ENCODE results near the gene RAD51B. TPM values are rescaled to one million over a fixed set of nuclear protein-coding genes. Genes with fewer than 3 reads are reported as not detected.

RAD51B gene
- total RNA-seq, 2 donors from 2014 or later, result 9.3 to 12.1 TPM

DNA sequence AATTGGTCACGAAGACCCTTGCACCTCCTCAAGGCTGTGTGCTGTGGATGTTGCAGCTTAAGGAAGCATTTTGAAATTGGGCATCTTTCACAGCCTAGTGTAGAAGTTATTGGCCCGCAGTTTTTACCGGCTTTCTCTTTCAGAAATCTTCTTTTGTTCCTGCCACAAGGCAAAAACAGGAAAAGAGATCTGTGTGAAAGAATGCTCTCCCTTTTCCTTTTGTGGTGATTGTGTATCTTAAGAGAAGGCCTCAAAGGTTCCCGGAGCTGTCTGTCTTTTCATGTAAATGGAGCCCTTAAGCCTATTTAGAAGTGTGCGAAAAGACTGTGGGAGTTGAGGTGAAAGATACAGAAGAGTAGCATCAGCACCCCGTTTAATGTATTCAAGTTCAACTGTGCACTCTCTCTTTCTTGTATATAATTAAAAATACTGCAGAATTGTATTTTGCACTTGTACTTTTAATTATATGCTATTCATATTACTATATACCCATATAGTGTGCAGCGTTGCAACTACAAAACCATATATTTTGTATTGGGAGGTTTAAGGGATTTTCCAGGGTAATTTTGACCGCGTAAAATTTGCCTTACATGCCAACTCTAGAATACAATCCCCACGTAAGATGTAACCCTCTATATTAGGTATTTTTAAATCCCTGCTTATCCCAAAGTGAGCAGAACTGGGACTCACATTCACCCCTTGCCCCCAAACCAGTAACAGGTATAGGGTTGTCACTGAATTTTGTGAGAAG, 441.7 kb downstream of the RAD51B start:
- Histone ChIP-seq H3K9me3 (no peaks in the 10 kb centered on the region), H3K36me3 (no peaks in the 10 kb centered on the region), H3K4me3 (no peak overlapping the region), H3K4me1 (ENCODE audit: control insufficient read depth in 1 of 2, low read depth in 2 of 2) (peaks cover 0 to under 1% of the 10 kb centered on the region in 2 donors), H3K27ac (no peak overlapping the region), H3K27me3 (replicated peaks; ENCODE audit: insufficient read depth) (no peaks in the 10 kb centered on the region)
- no peak for ATAC-seq (ENCODE audit: insufficient number of reproducible peaks, low FRiP score, low read depth)
- TF ChIP-seq, protein P1, sequence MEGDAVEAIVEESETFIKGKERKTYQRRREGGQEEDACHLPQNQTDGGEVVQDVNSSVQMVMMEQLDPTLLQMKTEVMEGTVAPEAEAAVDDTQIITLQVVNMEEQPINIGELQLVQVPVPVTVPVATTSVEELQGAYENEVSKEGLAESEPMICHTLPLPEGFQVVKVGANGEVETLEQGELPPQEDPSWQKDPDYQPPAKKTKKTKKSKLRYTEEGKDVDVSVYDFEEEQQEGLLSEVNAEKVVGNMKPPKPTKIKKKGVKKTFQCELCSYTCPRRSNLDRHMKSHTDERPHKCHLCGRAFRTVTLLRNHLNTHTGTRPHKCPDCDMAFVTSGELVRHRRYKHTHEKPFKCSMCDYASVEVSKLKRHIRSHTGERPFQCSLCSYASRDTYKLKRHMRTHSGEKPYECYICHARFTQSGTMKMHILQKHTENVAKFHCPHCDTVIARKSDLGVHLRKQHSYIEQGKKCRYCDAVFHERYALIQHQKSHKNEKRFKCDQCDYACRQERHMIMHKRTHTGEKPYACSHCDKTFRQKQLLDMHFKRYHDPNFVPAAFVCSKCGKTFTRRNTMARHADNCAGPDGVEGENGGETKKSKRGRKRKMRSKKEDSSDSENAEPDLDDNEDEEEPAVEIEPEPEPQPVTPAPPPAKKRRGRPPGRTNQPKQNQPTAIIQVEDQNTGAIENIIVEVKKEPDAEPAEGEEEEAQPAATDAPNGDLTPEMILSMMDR (IDR thresholded peaks at IDR 0.05), result no peak
- no peak for DNase-seq (ENCODE audit: low spot score)

DNA sequence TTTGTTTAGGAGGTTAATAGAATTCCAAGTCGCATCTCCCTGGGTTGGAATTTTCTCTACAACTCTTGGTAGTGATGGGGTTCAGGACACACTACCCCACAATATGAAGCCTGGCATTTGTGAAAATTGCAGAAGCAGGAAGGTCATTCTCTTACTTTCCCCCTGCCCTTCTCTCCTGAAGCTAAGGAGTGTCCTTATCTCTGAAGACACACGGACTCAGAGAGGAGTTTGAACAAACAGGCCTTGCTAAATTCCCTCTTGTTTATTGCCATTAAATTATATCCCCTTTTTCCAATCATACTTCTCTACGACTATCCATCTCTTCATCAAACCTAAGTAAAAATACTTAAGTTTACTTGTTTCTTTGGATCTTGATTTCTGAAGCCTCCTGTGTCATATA, 443.0 kb downstream of the RAD51B start:
- Histone ChIP-seq H3K27ac (no peak overlapping the region), H3K9me3 (no peaks in the 10 kb centered on the region), H3K36me3 (no peaks in the 10 kb centered on the region), H3K4me3 (no peak overlapping the region), H3K4me1 (ENCODE audit: control insufficient read depth in 1 of 2, low read depth in 2 of 2) (no peaks in the 10 kb centered on the region), H3K27me3 (replicated peaks; ENCODE audit: insufficient read depth) (no peaks in the 10 kb centered on the region)
- TF ChIP-seq, protein P1 (IDR thresholded peaks at IDR 0.05), result no peak
- no peak for DNase-seq (ENCODE audit: low spot score)
- no peak for ATAC-seq (ENCODE audit: insufficient number of reproducible peaks, low FRiP score, low read depth)

DNA sequence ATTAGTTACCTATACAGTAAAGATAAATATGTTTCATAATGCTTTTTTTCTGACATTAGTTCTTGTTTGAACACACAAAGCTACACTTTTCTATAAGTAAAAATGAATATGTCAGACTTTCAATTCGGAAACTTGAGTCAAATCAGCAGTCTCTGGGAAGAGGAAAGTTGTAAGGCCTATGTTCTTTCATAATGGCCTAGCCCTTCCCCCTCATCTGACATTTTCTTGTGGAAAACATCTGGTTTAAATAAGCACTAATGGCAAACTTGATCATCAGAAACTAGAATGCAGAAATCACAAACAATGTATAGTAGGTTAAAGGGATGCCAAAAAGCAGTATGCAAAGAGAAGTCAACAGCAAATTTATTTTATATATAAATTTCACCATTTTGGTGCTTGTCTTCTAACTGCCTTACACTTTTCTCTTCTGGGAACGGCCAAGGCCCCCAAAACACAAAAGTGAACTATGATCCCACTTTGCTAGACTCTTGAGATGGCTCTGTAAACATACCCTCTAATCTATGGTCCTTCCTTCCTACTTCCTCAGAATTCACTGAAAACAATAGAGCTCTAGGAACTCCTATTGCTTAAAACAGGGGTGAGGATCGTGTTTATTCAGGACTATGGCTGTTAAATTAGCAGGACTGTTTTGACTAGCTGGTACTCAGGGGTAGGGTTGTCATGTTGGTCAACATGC, 444.1 kb downstream of the RAD51B start:
- no peak overlapping the region for H3K27ac ChIP-seq
- peaks cover 0 to 1% of the 10 kb centered on the region in 2 donors for H3K4me1 ChIP-seq (ENCODE audit: control insufficient read depth in 1 of 2, low read depth in 2 of 2)
- no peak overlapping the region for H3K4me3 ChIP-seq
- TF ChIP-seq, protein P1 (IDR thresholded peaks at IDR 0.05), result no peak
- H3K27me3 ChIP-seq (replicated peaks; ENCODE audit: insufficient read depth), result no peaks in the 10 kb centered on the region
- DNase-seq (ENCODE audit: low spot score) (no peak), ATAC-seq (ENCODE audit: insufficient number of reproducible peaks, low FRiP score, low read depth) (no peak)
- H3K9me3 ChIP-seq, result no peaks in the 10 kb centered on the region
- no peaks in the 10 kb centered on the region for H3K36me3 ChIP-seq

DNA sequence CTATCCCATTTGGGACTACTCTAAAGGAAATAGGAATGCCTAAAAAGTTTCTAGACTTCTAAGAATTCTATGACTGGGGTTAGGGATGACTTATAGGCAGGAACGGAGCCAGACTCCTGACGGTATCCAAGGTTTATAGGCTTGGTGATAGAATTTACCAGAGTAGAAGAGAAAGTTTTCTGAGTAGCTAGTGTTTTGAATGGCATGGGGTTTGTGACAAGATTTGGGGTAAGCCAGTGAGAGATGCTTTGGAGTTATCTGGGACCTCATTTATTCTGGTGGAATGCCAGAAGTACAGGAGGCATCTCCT, 444.6 kb downstream of the RAD51B start:
- no peaks in the 10 kb centered on the region for H3K27me3 ChIP-seq (replicated peaks; ENCODE audit: insufficient read depth)
- TF ChIP-seq, protein P1 (IDR thresholded peaks at IDR 0.05), result no peak
- DNase-seq (ENCODE audit: low spot score), result no peak
- H3K4me3 ChIP-seq, result no peak overlapping the region
- H3K9me3 ChIP-seq, result no peaks in the 10 kb centered on the region
- no peak for ATAC-seq (ENCODE audit: insufficient number of reproducible peaks, low FRiP score, low read depth)
- H3K4me1 ChIP-seq (ENCODE audit: control insufficient read depth in 1 of 2, low read depth in 2 of 2), result peaks cover 0 to 6% of the 10 kb centered on the region in 2 donors
- no peak overlapping the region for H3K27ac ChIP-seq
- H3K36me3 ChIP-seq, result no peaks in the 10 kb centered on the region

DNA sequence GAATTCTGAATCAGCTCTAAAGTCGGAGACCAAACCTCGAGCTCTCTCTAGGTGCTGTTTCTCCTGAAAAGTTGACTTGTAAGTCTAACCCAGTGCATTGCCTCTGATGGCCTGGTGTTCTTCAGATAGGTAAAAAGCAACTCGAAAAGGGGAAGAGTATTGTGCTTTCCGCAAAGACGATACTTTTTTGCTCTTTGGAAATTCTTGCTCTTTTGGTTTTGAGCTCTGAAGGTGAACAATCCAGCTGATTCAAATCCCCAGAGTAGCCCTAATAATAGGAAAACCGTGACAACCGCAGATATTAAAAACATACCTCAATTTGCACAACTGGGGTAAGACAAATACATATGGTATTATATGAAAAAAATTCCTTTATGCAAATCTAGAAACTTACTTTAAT, 447.4 kb downstream of the RAD51B start:
- peaks cover 21 to 22% of the 10 kb centered on the region in 2 donors for H3K4me1 ChIP-seq (ENCODE audit: control insufficient read depth in 1 of 2, low read depth in 2 of 2)
- H3K27ac ChIP-seq, result no peak overlapping the region

More for the DNA sequence above, 447.4 kb downstream of the RAD51B start:
- Histone ChIP-seq H3K4me3 (no peak overlapping the region), H3K27me3 (replicated peaks; ENCODE audit: insufficient read depth) (no peaks in the 10 kb centered on the region), H3K9me3 (no peaks in the 10 kb centered on the region), H3K36me3 (no peaks in the 10 kb centered on the region)
- DNase-seq (ENCODE audit: low spot score), result no peak
- ATAC-seq (ENCODE audit: insufficient number of reproducible peaks, low FRiP score, low read depth), result no peak
- TF ChIP-seq, protein P1 (IDR thresholded peaks at IDR 0.05), result no peak

Measured in thoracic aorta (tissue), 2 donors.